ES-I3 (cell line): ENCODE data around the gene TCEAL4.
"Not testable (repeated sequence)": the region's sequence is repeated elsewhere in the genome, so short reads cannot be mapped to it uniquely, and the experiment has no call there.

Experiments
- H3K36me3 ChIP-seq: 2 replicates; pipeline ENCODE4 v1.6.1; 2013; ENCODE audit warnings: mild to moderate bottlenecking, low read length, control low read depth, moderate library complexity; ENCODE audit not compliant: insufficient read depth
- H3K4me1 ChIP-seq: 2 replicates; pipeline ENCODE4 v1.6.1; 2013; ENCODE audit warnings: mild to moderate bottlenecking, control low read depth, low read length; ENCODE audit not compliant: insufficient read depth
- H3K9ac ChIP-seq: 2 replicates; pipeline ENCODE4 v1.6.1; 2013; ENCODE audit warnings: low read depth, mild to moderate bottlenecking, low read length, moderate library complexity
- H3K9me3 ChIP-seq: 2 replicates; pipeline ENCODE4 v1.6.1; 2013; ENCODE audit warnings: mild to moderate bottlenecking, low read length, moderate library complexity; ENCODE audit not compliant: control insufficient read depth, insufficient read depth

The TCEAL4 gene

GRCh38 chrX:103565197-103565596, 20.1 kb upstream of the TCEAL4 start:
- Histone ChIP-seq H3K9ac (no peak overlapping the region), H3K4me1 (peaks cover 5% of the 10 kb centered on the region; the same call in 1 of the 2 replicates), H3K9me3 (no peaks in the 10 kb centered on the region), H3K36me3 (no peaks in the 10 kb centered on the region)

GRCh38 chrX:103565752-103566151, 19.6 kb upstream of the TCEAL4 start:
- H3K9ac ChIP-seq = no peak overlapping the region
- peaks cover 5% of the 10 kb centered on the region; the same call in 1 of the 2 replicates for H3K4me1 ChIP-seq
- no peaks in the 10 kb centered on the region for H3K9me3 ChIP-seq
- H3K36me3 ChIP-seq = no peaks in the 10 kb centered on the region

- Histone ChIP-seq H3K9ac (no peak overlapping the region), H3K4me1 (no peaks in the 10 kb centered on the region), H3K9me3 (no peaks in the 10 kb centered on the region), H3K36me3 (no peaks in the 10 kb centered on the region)
Observed at GRCh38 chrX:103571121-103571520, 14.2 kb upstream of the TCEAL4 start.

- Histone ChIP-seq H3K4me1 (no peaks in the 10 kb centered on the region), H3K36me3 (no peaks in the 10 kb centered on the region), H3K9me3 (no peaks in the 10 kb centered on the region), H3K9ac (no peak overlapping the region)
Observed at GRCh38 chrX:103571726-103572125, 13.6 kb upstream of the TCEAL4 start.

GRCh38 chrX:103573202-103573601, 12.1 kb upstream of the TCEAL4 start:
- no peak overlapping the region for H3K9ac ChIP-seq
- H3K36me3 ChIP-seq = no peaks in the 10 kb centered on the region
- no peaks in the 10 kb centered on the region for H3K9me3 ChIP-seq
- no peaks in the 10 kb centered on the region for H3K4me1 ChIP-seq

GRCh38 chrX:103584596-103584995, 719 bp upstream of the TCEAL4 start:
- Histone ChIP-seq H3K9ac (peak overlapping the region; percentile 88; the same call in 1 of the 2 replicates), H3K4me1 (no peaks in the 10 kb centered on the region), H3K36me3 (no peaks in the 10 kb centered on the region; the same call in 1 of the 2 replicates), H3K9me3 (no peaks in the 10 kb centered on the region)

- Histone ChIP-seq H3K36me3 (no peaks in the 10 kb centered on the region; the same call in 1 of the 2 replicates), H3K9ac (peak overlapping the region; percentile 88), H3K9me3 (no peaks in the 10 kb centered on the region), H3K4me1 (no peaks in the 10 kb centered on the region)
Observed at GRCh38 chrX:103586314-103586646, 965 bp downstream of the TCEAL4 start.

GRCh38 chrX:103586659-103587058, 1.3 kb downstream of the TCEAL4 start:
- H3K9ac ChIP-seq = no peak overlapping the region
- no peaks in the 10 kb centered on the region for H3K9me3 ChIP-seq
- no peaks in the 10 kb centered on the region for H3K4me1 ChIP-seq
- H3K36me3 ChIP-seq = no peaks in the 10 kb centered on the region; the same call in 1 of the 2 replicates

GRCh38 chrX:103592295-103592694, 7.0 kb downstream of the TCEAL4 start:
- not testable (repeated sequence) for H3K9ac ChIP-seq, H3K36me3 ChIP-seq

GRCh38 chrX:103595202-103595601, 9.9 kb downstream of the TCEAL4 start:
- H3K9ac ChIP-seq, H3K36me3 ChIP-seq, H3K4me1 ChIP-seq, H3K9me3 ChIP-seq: not testable (repeated sequence)

More at GRCh38 chrX:103592295-103592694, 7.0 kb downstream of the TCEAL4 start:
- H3K4me1 ChIP-seq, H3K9me3 ChIP-seq: not testable (repeated sequence)

- no peaks in the 10 kb centered on the region for H3K9me3 ChIP-seq
- peak within 1 kb of the TSS; percentile 52 for H3K9ac ChIP-seq
- no peaks in the 10 kb centered on the region for H3K4me1 ChIP-seq
- H3K36me3 ChIP-seq = peaks cover 5% of the 10 kb centered on the region; the same call in 1 of the 2 replicates
Observed at GRCh38 chrX:103607364-103608305, 22.3 kb downstream of the TCEAL4 start, which contains the start of gene TCEAL3. Gene TCEAL3 (plus strand): TSS chrX:103607963. CDS start chrX:103609065, 1,102 bp downstream.

- H3K9me3 ChIP-seq = no peaks in the 10 kb centered on the region
- H3K4me1 ChIP-seq = no peaks in the 10 kb centered on the region
- H3K9ac ChIP-seq = peak overlapping the region; percentile 52
- H3K36me3 ChIP-seq = peaks cover 5% of the 10 kb centered on the region; the same call in 1 of the 2 replicates
Observed at GRCh38 chrX:103608306-103608963, 23.1 kb downstream of the TCEAL4 start.

- H3K36me3 ChIP-seq = peaks cover 5% of the 10 kb centered on the region; the same call in 1 of the 2 replicates
- no peaks in the 10 kb centered on the region for H3K9me3 ChIP-seq
- peaks cover 7% of the 10 kb centered on the region for H3K4me1 ChIP-seq
- H3K9ac ChIP-seq = no peak overlapping the region
Observed at GRCh38 chrX:103610282-103610681, 25.0 kb downstream of the TCEAL4 start.

GRCh38 chrX:103613362-103613890, 28.1 kb downstream of the TCEAL4 start:
- no peaks in the 10 kb centered on the region for H3K9me3 ChIP-seq
- peaks cover 5% of the 10 kb centered on the region; the same call in 1 of the 2 replicates for H3K36me3 ChIP-seq
- peaks cover 24% of the 10 kb centered on the region for H3K4me1 ChIP-seq
- H3K9ac ChIP-seq = no peak overlapping the region
